ENCODE measurements around the gene GPRIN1.

GPRIN1 gene

DNA sequence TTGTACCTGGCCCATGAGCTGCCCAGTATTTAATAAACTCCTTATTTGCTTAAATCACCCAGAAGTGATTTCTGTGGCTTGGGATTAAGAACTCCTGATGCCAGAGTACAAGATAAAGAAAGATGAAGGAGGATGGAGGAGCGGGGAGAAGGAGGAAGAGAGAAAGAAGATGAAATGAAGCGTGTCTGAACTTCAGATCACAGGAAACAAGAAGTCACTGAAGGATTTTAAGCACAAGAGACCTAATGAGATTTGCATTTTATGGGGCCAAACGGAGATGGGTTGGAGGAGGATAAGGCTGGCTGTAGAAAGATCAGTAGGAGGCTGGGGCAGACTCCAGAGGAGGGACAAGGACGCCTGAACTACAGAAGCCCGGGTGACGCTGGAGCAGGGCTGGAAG lies 23.6 kb upstream of the GPRIN1 start:
- DNase-seq, result no peak
- peak; percentile 44 to 48 for ATAC-seq (replicated peaks)
- Mint-ChIP-seq H3K27me3 (peaks cover 27 to 29% of the 10 kb centered on the region in 2 donors), H3K27ac (peak overlapping the region; percentile 6), H3K4me3 (peak overlapping the region; percentile 4 to 10), H3K4me1 (peaks cover 29 to 32% of the 10 kb centered on the region in 2 donors), H3K9me3 (peaks cover 2 to 3% of the 10 kb centered on the region in 2 donors), H3K36me3 (no peaks in the 10 kb centered on the region)

DNA sequence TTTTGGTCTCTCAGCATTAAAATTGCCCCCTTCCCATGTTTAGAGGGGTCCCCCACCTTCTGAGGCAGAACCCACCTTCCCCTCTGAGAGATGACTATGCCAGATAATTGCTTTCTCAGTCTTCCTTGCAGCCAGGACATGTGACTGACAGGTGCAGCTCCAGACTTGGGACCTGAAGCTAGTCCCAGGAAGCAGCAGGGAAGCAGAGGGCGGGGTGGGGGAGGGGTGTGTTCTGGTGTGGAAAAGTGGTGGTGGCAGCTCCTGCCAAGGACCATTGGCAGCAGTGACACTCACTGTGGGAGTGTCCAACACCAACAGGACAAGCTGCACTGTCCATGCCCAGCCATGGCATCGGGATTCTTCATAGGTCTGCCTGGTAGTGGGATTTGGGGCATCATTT lies 22.8 kb upstream of the GPRIN1 start:
- H3K4me3 Mint-ChIP-seq, result no peak overlapping the region
- H3K36me3 Mint-ChIP-seq, result no peaks in the 10 kb centered on the region
- H3K27me3 Mint-ChIP-seq, result peaks cover 29 to 30% of the 10 kb centered on the region in 2 donors
- H3K27ac Mint-ChIP-seq, result no peak overlapping the region
- no peak for ATAC-seq (replicated peaks)
- H3K4me1 Mint-ChIP-seq, result peaks cover 33 to 34% of the 10 kb centered on the region in 2 donors
- DNase-seq, result no peak
- peaks cover 0 to 3% of the 10 kb centered on the region in 2 donors for H3K9me3 Mint-ChIP-seq

DNA sequence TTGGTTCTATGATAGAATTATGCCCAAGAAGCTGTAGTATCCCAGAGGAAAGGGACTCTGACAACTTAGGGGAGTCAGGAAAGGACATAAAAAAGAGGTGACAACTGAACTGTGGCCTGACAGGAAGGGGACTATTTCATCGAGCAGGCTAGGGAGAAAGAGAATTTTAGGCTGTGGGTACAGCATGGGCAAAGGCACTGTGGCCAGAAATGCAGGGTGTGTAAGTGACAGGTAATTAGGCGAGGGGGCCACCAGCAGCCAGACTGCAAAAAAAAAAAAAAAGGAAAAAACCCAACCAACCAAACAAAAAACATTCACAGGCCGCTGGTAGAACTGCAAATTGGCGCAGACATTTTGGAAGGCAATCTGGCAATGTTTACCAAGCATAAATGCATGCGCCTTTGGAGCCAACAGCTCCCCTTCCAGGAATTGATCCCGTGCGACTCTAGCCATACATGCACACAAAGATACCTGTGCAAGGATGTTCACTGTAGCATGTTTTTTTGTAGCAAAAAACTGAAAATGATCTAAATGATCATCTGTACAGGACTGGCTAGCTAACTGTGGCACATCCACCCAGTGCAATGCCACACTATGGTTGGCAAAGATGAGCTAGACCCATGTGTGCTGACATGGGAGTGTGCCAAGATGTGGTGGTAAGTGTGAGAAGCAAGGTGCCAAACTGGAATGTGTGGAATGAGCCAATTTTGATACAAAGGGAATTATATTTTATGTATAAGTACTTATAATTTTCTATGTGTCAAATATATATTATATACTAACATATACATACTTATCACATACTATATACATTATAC lies 21.6 kb upstream of the GPRIN1 start:
- no peak overlapping the region for H3K27ac Mint-ChIP-seq
- no peak overlapping the region for H3K4me3 Mint-ChIP-seq
- DNase-seq (no peak), ATAC-seq (replicated peaks) (no peak)
- peaks cover 37 to 46% of the 10 kb centered on the region in 2 donors for H3K4me1 Mint-ChIP-seq
- H3K9me3 Mint-ChIP-seq, result peaks cover 0 to 3% of the 10 kb centered on the region in 2 donors
- peaks cover 38 to 40% of the 10 kb centered on the region in 2 donors for H3K27me3 Mint-ChIP-seq
- H3K36me3 Mint-ChIP-seq, result no peaks in the 10 kb centered on the region

DNA sequence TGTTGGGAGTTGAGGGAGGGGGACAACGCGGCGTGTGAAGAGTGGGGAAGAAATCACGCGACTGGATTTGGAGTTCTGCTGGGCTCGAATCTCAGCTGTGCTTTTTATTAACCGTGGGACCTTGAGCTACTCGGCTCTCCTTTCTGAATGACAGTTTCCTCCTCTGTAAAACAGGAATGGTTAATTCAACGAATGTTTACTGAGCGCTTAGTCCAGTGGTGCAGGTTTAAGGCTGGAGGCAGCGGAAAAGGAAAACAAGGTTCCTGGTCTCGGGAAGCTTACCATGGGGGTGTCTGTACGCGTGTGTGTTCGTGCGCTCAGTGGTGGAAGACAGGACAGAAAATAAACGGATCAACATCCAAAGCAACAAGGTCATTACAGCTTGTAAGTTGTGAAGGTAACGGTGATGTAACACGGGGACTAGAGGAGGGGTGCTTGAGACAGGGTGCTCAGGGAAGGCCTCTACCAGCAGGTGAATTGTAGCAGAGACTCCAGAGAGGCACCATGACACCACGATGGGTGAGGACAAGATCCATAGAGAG lies 20.8 kb upstream of the GPRIN1 start:
- ATAC-seq (replicated peaks), result peak; percentile 14 to 18
- no peak overlapping the region for H3K27ac Mint-ChIP-seq

DNA sequence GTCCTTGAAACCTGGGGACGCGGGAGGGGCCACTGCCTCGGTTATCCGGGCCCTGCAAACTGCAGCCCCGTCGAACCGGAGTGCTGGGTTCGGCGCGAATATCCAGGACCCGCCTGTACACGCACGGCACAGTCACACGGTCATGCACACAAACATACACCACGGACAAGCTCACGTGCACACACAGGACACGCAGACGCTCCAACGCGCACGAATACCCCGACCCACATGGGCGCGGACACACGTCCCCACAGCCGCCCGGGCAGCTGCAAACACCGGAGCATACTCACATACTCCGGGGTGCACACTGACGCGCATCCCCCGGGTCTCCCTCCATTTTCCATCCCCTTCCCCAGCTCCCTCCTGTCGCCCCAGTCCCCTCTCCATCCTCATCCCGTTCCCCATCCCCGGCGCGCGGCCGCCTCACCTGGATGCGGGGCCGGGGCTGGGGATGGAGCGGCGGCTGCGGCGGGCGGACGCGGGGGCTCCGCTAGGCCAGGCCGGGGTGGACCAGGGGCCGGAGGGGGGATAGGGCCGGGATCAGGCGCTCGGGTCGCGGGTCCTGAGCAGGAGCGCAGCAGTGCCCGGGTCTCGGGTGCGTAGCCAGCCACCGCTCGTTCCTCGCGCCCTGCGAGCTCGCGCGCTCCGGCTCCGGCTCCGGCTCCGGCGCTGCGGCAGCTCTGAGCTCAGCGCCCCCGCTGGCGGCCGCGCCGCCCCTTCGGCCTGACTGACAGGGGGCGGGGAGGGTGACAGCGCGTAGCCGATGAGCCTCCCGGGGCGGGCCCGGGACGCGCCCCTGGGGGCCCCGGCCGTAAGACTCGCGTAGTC lies 20.1 kb upstream of the GPRIN1 start, which contains the start of the genes EIF4E1B and SNCB:
EIF4E1B (plus strand) TSS at position 823 of the 828 bp plus-strand sequence. CDS start 12,113 bp downstream, outside the sequence.
SNCB (minus strand) TSS at position 682 of the 828 bp plus-strand sequence. CDS start 880 bp downstream, outside the sequence.
- H3K4me1 Mint-ChIP-seq, result peaks cover 35 to 43% of the 10 kb centered on the region in 2 donors

More for the DNA sequence above, 20.8 kb upstream of the GPRIN1 start:
- Mint-ChIP-seq H3K4me3 (peak overlapping the region; percentile 71 to 79), H3K4me1 (peaks cover 37 to 47% of the 10 kb centered on the region in 2 donors), H3K9me3 (peaks cover 0 to 3% of the 10 kb centered on the region in 2 donors), H3K36me3 (no peaks in the 10 kb centered on the region), H3K27me3 (peaks cover 44 to 45% of the 10 kb centered on the region in 2 donors)
- DNase-seq, result no peak

DNA sequence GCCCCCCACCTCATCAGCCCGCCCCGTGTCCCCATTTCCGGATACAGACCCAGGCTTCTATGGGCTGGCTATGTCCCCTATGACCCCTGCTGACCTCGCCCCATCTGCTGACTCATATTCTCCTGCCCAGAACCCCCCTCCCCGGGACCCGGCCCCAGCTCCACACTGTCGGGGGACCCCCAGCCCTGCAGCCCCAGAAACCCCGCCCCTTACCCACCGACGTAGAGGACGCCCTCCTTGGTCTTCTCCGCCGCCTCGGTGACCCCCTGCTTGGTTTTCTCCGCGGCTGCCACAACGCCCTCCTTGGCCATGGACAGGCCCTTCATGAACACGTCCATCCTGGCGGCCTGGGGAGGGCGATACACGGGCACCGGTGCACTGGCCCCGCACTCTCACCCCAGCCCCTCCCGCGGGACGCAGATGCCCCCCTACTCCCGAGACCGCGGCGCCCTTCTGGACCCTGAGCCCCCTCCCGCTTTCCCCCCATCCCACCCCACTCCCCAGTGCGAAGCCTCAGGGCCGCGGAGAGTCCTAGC lies 19.4 kb upstream of the GPRIN1 start:
- DNase-seq, result no peak

More for the DNA sequence above, 20.1 kb upstream of the GPRIN1 start, which contains the start of the genes EIF4E1B and SNCB:
- DNase-seq (peak; percentile 47), ATAC-seq (replicated peaks) (peak; percentile 89 to 92)
- Mint-ChIP-seq H3K27me3 (peaks cover 44 to 49% of the 10 kb centered on the region in 2 donors), H3K27ac (no peak within 1 kb of the TSS), H3K4me3 (peak within 1 kb of the TSS; percentile 71 to 79), H3K9me3 (peaks cover 0 to 1% of the 10 kb centered on the region in 2 donors), H3K36me3 (no peaks in the 10 kb centered on the region)

DNA sequence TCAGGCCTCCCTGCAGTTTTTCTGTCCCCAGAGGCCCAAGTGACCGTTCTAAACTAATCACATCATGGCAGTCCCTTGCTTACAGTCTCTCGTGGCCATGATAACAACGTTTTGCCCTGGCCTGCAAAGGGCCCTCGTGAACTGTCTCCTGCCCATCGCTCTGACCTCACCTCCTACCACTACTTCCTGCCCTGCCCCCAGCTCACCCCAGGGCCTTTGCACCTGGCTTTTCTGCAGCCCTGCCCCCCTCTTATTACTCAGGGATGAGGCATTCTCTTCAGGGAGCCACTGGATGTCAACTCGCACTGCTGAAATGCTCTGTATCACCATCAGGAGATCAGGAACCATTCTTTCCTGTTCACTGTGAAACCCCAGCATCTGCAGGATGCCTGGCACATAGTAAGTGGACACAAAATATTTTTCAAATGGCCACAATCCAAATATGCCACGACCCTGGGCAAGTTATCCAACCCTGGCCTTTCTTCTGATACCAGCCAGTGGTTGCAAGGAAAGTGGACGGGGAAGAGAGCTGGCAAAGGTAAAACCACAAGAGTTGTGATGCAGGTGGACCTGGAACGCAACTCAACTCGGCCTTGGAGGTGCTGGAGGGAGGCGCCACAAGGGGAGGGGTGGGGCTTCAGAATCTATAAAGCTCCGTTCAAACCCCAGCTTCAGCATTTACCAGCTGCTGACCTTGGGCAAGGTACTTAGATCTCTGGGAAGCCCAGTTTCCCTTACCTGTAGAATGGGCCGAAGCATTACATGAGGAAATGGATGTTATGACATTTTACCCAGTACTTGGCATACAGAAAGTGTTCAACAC lies 18.7 kb upstream of the GPRIN1 start:
- H3K27me3 Mint-ChIP-seq, result peaks cover 42 to 57% of the 10 kb centered on the region in 2 donors
- ATAC-seq (replicated peaks) (no peak), DNase-seq (no peak)
- H3K4me3 Mint-ChIP-seq, result peak overlapping the region in 1 of 2 donors; percentile 41
- H3K9me3 Mint-ChIP-seq, result no peaks in the 10 kb centered on the region
- H3K36me3 Mint-ChIP-seq, result no peaks in the 10 kb centered on the region
- H3K4me1 Mint-ChIP-seq, result peaks cover 24 to 31% of the 10 kb centered on the region in 2 donors
- no peak overlapping the region for H3K27ac Mint-ChIP-seq

More for the DNA sequence above, 19.4 kb upstream of the GPRIN1 start:
- H3K4me1 Mint-ChIP-seq, result peaks cover 31 to 39% of the 10 kb centered on the region in 2 donors
- H3K9me3 Mint-ChIP-seq, result no peaks in the 10 kb centered on the region
- H3K27me3 Mint-ChIP-seq, result peaks cover 42 to 51% of the 10 kb centered on the region in 2 donors
- H3K4me3 Mint-ChIP-seq, result peak overlapping the region; percentile 62 to 79
- no peak overlapping the region for H3K27ac Mint-ChIP-seq
- no peaks in the 10 kb centered on the region for H3K36me3 Mint-ChIP-seq
- ATAC-seq (replicated peaks), result no peak

DNA sequence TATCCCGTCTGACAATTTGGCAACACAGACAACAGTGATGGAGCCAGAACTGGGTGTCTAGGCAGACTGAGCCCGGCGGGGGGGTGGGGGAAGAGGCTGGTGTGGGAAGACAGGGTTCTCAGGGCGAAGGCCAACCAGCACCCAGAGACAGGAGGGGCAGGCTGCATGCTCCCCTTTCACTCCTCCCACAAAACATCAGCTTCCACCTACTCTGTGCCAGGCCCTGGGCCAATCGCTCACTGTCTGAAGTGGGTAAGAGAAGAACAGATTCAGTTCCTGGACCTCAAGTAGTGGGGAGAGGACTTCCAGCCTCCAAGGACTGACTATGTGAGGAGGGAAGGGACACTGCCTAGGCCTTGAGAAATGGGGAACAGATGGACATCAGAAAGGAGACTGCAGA lies 17.6 kb upstream of the GPRIN1 start:
- ATAC-seq (replicated peaks), result no peak
- peaks cover 42 to 66% of the 10 kb centered on the region in 2 donors for H3K27me3 Mint-ChIP-seq
- peak overlapping the region in 1 of 2 donors; percentile 43 for H3K4me3 Mint-ChIP-seq
- no peaks in the 10 kb centered on the region for H3K9me3 Mint-ChIP-seq
- H3K27ac Mint-ChIP-seq, result no peak overlapping the region
- DNase-seq, result no peak
- H3K4me1 Mint-ChIP-seq, result peaks cover 22 to 28% of the 10 kb centered on the region in 2 donors
- no peaks in the 10 kb centered on the region for H3K36me3 Mint-ChIP-seq

DNA sequence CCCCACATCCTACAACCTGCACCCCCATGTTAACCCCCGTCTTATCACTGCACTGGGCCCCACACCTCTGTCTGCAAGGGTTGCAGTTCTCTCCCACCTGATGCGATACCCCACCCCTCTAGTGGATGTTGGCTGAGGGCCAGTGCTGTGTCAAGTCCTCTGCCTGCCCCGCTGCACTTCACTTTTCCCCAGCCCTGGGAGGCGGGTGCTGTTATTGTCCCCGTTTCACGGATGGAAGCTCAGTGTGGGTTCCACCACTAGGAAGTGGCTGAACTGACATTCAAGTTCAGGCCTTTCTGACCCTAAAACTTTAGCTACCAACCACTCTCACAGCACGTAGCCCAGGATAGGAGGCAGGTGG lies 16.9 kb upstream of the GPRIN1 start:
- no peak overlapping the region for H3K4me3 Mint-ChIP-seq
- no peak overlapping the region for H3K27ac Mint-ChIP-seq
- H3K9me3 Mint-ChIP-seq, result no peaks in the 10 kb centered on the region
- ATAC-seq (replicated peaks) (peak; percentile 5 to 28), DNase-seq (no peak)
- H3K4me1 Mint-ChIP-seq, result peaks cover 22 to 28% of the 10 kb centered on the region in 2 donors
- peaks cover 50 to 73% of the 10 kb centered on the region in 2 donors for H3K27me3 Mint-ChIP-seq
- H3K36me3 Mint-ChIP-seq, result no peaks in the 10 kb centered on the region

DNA sequence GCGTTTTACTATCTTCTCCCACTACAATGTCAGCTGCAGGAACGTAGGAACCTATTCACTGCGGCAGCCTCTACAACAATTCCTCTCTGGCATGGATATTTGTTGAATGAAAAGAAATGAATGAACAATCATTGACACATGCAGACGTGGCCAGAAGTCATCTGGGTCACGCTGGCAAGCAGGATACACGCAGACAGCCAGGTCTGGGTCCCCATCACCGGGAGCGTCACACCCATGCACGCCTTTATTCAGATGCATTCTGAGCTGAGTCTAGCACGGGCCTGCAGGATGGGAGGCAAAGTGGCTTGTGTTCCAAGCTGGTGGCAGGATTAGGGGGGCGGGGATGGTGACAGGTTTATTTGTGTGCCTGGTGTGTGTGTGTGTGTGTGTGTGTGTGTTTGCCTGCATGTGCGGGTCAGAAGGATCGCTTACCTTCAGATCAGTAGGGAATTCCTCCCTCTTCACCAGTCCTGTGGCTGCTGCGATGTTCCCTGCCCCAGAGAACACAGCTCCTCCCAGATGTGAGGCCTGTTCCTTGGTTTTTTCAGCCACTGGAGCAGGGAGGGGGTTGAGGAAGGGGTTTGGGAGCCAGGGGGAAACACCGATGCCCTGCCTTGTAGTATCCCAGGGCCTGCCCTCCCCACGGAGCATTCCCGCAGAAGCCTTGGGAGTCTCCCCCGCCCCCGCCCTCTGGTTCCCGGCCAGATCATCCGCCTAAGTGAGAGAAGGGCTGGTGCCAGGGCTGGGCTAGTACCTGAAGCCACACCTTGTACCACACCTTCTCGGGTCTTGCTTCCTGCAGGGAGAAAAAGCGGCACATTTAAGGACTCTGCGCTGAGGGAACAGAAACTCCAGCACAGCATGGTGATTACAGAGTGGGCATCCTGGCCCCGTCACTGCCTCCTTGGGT lies 16.3 kb upstream of the GPRIN1 start:
- H3K9me3 Mint-ChIP-seq, result no peaks in the 10 kb centered on the region
- H3K27me3 Mint-ChIP-seq, result peaks cover 50 to 78% of the 10 kb centered on the region in 2 donors
- H3K27ac Mint-ChIP-seq, result no peak overlapping the region
- ATAC-seq (replicated peaks), result no peak
- no peaks in the 10 kb centered on the region for H3K36me3 Mint-ChIP-seq
- H3K4me3 Mint-ChIP-seq, result no peak overlapping the region
- H3K4me1 Mint-ChIP-seq, result peaks cover 20 to 23% of the 10 kb centered on the region in 2 donors
- DNase-seq, result no peak

DNA sequence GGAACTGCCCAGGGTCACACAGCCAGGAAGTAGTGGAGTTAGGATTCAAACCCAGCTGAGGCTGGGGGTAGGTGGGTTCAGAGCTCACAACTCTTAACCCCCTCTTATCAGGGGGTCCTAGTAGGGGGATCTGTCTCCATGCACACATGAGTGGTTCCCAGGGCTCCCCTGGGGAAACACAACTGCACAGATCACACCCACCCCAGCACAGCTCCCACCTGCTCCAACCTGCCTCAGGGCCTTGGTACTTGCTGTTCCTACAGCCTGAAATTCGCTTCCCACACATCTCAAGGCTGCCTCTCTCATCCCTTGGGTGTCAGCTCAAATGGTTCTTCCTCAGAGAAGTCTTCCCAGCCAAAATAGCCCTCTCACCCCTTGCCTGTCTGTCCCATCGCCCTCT lies 15.6 kb upstream of the GPRIN1 start:
- Mint-ChIP-seq H3K9me3 (no peaks in the 10 kb centered on the region), H3K27me3 (peaks cover 49 to 78% of the 10 kb centered on the region in 2 donors), H3K4me3 (no peak overlapping the region), H3K27ac (no peak overlapping the region), H3K36me3 (peaks cover 0 to 2% of the 10 kb centered on the region in 2 donors), H3K4me1 (peaks cover 15 to 18% of the 10 kb centered on the region in 2 donors)
- DNase-seq (no peak), ATAC-seq (replicated peaks) (no peak)

DNA sequence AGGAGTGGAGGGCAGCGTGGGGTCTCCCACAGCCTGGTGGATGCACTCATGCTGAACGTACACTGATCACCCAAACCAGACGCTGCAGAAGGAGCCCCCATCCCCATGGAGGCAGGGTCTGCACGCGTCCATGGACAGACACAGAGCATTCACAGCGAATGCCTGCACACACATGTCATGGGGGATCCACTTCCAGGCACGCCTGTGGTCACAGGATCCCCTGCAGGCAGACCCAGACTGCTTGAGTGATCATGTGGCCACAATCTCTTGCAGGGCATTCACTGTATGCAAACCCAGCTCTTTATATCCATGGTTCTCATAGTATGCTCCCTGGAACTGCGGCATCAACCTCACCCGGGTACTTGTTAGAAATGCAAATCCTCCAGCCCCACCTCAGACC lies 15.0 kb upstream of the GPRIN1 start:
- Mint-ChIP-seq H3K36me3 (peaks cover 2 to 6% of the 10 kb centered on the region in 2 donors), H3K27me3 (peaks cover 55 to 83% of the 10 kb centered on the region in 2 donors), H3K4me3 (no peak overlapping the region), H3K4me1 (peaks cover 20 to 23% of the 10 kb centered on the region in 2 donors), H3K9me3 (no peaks in the 10 kb centered on the region), H3K27ac (no peak overlapping the region)
- ATAC-seq (replicated peaks), result no peak
- DNase-seq, result no peak

All from stimulated activated naive B cell treated with anti-CD40 and anti-IgM and Interleukin-4, amounts not matched to agents 10 μg/mL and 1 μg/mL and 100 μg/mL, for 72 hours (primary cell).